ENCODE results near the gene OR13A1.
"Not testable (repeated sequence)": the region's sequence is repeated elsewhere in the genome, so short reads cannot be mapped to it uniquely, and the experiment has no call there.

Gene OR13A1

GRCh38 chr10:45315508-45315907 lies at the start of gene OR13A1:
Gene OR13A1, minus strand, starts transcription at chr10:45315608. Its CDS starts 11,186 bp downstream, at chr10:45304422.
- no peak for DNase-seq (ENCODE audit: low read depth in 4 of 4, low spot score in 1 of 4)

- DNase-seq (ENCODE audit: low read depth in 4 of 4, low spot score in 1 of 4) = not testable (repeated sequence)
Observed at GRCh38 chr10:45361983-45362799, 46.8 kb upstream of the OR13A1 start.

GRCh38 chr10:45358961-45359360 lies 43.6 kb upstream of the OR13A1 start:
- not testable (repeated sequence) for DNase-seq (ENCODE audit: low read depth in 4 of 4, low spot score in 1 of 4)

DNA sequence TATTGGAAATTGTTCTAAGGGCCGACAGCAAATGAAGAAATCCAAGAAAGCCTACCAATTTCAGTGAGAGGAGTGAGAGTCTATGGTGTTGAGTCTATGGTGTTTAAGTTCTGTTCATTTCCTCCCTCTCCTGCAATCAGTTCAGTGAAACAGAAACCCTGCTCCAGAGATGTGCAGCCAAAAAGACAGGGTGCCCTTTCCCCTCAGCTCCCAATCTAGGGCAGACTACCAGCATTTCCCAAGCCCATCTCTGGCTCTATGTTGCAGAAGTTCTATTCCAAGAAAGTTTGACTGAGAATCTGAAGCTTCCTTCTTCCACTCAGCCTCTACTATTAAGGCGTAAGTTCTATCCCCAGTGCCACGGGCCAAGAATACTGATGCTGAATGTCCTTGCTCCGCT lies 40.1 kb upstream of the OR13A1 start:
- no peak for DNase-seq (ENCODE audit: low read depth in 4 of 4, low spot score in 1 of 4)

GRCh38 chr10:45354261-45354660 lies 38.9 kb upstream of the OR13A1 start:
- DNase-seq (ENCODE audit: low read depth in 4 of 4, low spot score in 1 of 4) = no peak

DNA sequence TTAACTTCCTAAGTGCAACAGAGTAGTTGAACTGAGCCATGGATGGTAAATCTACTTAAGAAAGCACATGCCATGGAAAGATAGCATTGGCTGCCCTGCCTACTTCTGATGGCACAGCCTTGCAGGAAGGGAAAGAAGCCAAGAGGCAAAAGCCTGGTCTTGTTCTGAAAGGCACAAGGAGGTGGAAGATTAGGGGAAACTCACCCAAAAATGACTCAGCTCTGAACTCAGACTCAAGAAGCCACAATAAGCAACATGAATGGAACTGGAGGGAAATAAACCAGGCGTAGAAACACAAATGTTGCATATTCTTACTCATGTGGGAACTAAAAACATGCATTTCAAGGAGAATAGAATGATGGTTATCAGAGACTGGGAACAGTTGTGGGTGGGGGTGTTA lies 37.8 kb upstream of the OR13A1 start:
- DNase-seq (ENCODE audit: low read depth in 4 of 4, low spot score in 1 of 4) = no peak

DNA sequence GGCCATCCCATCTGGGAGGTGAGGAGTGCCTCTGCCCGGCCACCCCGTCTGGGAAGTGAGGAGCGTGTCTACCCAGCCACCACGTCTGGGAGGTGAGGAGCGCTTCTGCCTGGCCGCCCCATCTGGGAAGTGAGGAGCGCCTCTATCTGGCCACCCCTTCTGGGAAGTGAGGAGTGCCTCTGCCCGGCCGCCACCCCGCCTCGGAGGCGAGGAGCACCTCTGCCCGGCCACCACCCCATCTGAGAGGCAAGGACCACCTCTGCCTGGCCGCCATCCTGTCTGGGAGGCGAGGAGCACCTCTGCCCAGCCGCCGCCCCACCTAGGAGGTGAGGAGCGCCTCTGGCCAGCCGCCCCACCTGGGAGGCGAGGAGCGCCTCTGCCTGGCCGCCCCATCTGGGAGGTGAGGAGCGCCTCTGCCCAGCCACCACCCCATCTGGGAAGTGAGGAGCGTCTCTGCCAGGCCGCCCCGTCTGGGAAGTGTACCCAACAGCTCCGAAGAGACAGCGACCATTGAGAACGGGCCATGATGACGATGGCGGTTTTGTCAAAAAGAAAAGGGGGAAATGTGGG lies 32.9 kb upstream of the OR13A1 start:
- DNase-seq (ENCODE audit: low read depth in 4 of 4, low spot score in 1 of 4) = not testable (repeated sequence)

- not testable (repeated sequence) for DNase-seq (ENCODE audit: low read depth in 4 of 4, low spot score in 1 of 4)
Observed at GRCh38 chr10:45347464-45347863, 32.1 kb upstream of the OR13A1 start.

DNA sequence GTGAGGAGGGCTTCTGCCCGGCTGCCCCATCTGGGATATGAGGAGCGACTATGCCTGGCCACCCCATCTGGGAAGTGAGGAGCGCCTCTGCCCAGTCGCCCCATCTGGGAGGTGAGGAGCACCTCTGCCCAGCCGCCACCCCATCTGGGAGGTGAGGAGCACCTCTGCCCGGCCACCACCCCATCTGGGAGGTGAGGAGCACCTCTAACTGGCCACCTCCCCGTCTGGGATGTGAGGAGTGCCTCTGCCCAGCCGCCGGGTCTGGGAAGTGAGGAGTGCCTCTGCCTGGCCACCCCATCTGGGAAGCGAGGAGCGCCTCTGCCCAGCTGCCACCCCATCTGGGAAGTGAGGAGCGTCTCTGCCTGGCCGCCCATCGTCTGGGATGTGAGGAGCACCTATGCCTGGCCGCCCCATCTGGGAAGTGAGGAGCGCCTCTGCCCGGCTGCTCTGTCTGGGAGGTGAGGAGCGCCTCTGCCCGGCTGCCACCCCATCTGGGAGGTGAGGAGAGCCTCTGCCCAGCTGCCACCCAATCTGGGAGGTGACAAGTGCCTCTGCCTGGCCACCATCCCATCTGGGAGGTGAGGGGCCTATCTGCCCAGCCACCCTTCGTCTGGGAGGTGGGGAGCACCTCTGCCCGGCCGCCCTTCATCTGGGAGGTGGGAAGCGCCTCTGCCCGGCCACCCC lies 31.4 kb upstream of the OR13A1 start:
- DNase-seq (ENCODE audit: low read depth in 4 of 4, low spot score in 1 of 4) = not testable (repeated sequence)

DNA sequence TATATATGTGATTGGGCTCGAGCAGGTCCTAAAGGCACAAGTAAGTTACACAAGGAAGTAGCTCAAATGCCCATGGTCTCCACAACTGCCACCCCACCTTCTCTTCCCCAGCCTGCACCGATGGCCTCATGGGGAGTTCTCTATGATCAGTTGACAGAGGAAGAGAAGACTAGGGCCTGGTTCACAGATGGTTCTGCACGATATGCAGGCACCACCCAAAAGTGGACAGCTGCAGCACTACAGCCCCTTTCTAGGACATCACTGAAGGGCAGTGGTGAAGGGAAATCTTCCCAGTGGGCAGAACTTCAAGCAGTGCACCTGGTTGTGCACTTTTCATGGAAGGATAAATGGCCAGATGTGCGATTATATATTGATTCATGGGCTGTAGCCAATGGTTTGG lies 25.0 kb upstream of the OR13A1 start:
- not testable (repeated sequence) for DNase-seq (ENCODE audit: low read depth in 4 of 4, low spot score in 1 of 4)

DNA sequence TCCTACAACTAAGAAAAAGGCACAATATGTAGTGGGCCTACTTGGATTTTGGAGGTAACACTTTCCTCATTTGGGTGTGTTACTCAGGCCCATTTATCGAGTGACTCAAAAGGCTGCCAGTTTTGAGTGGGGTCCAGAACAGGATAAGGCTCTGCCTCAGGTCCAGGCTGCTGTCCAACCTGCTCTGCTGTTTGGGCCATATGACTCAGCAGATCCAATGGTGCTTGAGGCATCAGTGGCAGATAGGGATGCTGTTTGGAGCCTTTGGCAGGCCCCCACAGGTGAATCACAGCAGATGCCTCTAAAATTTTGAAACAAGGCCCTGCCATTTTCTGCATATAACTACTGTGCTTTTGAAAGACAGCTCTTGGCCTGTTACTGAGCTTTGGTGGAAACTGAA lies 24.5 kb upstream of the OR13A1 start:
- no peak for DNase-seq (ENCODE audit: low read depth in 4 of 4, low spot score in 1 of 4)

- DNase-seq (ENCODE audit: low read depth in 4 of 4, low spot score in 1 of 4) = not testable (repeated sequence)
Observed at GRCh38 chr10:45331824-45332223, 16.4 kb upstream of the OR13A1 start.

DNA sequence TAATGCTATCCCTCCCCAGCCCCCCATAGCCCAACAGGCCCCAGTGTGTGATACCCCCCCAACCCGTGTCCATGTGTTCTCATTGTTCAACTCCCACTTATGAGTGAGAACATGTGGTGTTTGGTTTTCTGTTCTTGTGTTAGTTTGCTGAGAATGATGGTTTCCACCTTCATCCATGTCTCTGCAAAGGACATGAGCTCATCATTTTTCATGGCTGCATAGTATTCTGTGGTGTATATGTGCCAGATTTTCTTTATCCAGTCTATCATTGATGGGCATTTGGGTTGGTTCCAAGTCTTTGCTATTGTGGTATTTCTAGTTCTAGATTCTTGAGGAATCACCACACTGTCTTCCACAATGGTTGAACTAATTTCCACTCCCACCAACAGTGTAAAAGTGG lies 11.5 kb upstream of the OR13A1 start:
- not testable (repeated sequence) for DNase-seq (ENCODE audit: low read depth in 4 of 4, low spot score in 1 of 4)

- DNase-seq (ENCODE audit: low read depth in 4 of 4, low spot score in 1 of 4) = no peak
Observed at GRCh38 chr10:45325116-45325515, 9.7 kb upstream of the OR13A1 start.

DNA sequence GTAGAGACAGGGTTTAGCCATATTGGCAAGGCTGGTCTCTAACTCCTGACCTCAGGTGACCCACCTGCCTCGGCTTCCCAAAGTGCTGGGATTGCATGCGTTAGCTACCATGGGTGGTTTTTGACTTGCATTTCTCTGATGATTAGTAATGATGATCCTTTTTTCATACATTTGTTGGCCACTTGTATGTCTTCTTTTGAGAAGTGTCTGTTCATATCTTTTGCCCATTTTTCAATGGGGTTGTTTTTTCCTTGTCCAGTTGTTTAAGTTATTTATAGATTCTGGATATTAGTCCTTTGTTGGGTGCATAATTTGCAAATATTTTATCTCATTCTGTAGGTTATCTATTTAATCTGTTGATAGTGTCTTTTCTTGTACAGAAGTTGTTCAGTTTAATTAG lies 4.3 kb upstream of the OR13A1 start:
- no peak for DNase-seq (ENCODE audit: low read depth in 4 of 4, low spot score in 1 of 4)

GRCh38 chr10:45313264-45313873 lies 2.0 kb downstream of the OR13A1 start:
- DNase-seq (ENCODE audit: low read depth in 4 of 4, low spot score in 1 of 4) = no peak

DNA sequence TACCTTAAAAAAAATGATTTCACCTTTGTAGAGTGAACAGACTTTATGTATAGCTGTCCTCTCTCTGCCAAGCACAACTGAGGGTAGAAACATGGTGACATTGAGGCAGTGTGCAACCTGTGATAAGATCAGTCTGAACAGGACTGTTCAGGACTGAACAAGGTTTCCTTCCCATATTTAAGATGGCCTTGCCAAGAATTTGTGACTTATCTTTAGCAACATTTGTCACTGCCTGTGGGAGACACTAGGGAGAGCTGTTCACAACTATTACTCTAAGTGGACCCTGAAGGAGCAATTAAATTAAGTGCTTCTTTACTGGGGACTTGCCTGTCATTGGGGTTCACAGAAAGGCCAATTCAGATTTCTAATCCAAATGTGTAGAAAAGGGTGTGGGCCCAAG lies 6.7 kb downstream of the OR13A1 start:
- DNase-seq (ENCODE audit: low read depth in 4 of 4, low spot score in 1 of 4) = no peak

DNA sequence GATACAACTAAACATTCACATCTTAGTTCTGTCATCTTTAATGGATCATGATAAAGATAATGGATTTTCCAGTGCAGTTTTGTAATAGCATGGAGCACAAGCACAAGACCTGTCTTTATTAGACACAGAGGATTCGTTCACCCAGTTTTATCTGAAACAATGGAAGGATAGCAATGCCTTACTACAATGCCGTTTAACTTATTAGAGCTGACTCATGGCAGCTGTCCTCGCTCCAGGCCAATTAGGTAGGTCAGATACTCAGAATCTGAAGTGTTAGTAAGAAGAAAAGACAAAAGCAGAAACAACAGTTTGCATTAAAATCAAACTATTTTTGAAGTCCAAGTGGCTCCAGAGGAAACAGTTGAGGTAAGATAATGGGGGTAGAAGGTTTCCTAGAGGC lies 12.8 kb downstream of the OR13A1 start:
- no peak for DNase-seq (ENCODE audit: low read depth in 4 of 4, low spot score in 1 of 4)

GRCh38 chr10:45298341-45298955 lies 17.0 kb downstream of the OR13A1 start:
- DNase-seq (ENCODE audit: low read depth in 4 of 4, low spot score in 1 of 4) = not testable (repeated sequence)

- no peak for DNase-seq (ENCODE audit: low read depth in 4 of 4, low spot score in 1 of 4)
Observed at GRCh38 chr10:45294681-45295080, 20.7 kb downstream of the OR13A1 start.

- no peak for DNase-seq (ENCODE audit: low read depth in 4 of 4, low spot score in 1 of 4)
Observed at GRCh38 chr10:45286980-45287379, 28.4 kb downstream of the OR13A1 start.

Data from stimulated activated CD4-positive, alpha-beta T cell treated with anti-CD3 and anti-CD28 coated beads, Interleukin-1b, Interleukin-23, amount 100 ng/mL, for 24 hours (primary cell).